DND-41 (cell line): ENCODE data around the gene MGAT4A.

Source experiments
- ATAC-seq: fragments of 200-7000 bp; cut with Tn5 transposase; 3 replicates; pipeline ENCODE4 v1.9.1; 2021; ENCODE audit warnings: low read depth; ENCODE audit not compliant: insufficient read depth
- DNase-seq: peaks from one replicate; pipeline ENCODE4 v3.0.0-alpha.2; 2020
- H2AFZ ChIP-seq: 2 replicates; pipeline ENCODE4 v1.6.0; 2012; ENCODE audit warnings: low read depth, low read length
- H3K27ac ChIP-seq: 2 replicates; pipeline ENCODE4 v1.5.1; 2012; ENCODE audit warnings: low read length, inconsistent platforms
- H3K27me3 ChIP-seq: fragments of 200-600 bp; sonication (generic); 2 replicates; pipeline ENCODE4 v1.6.0; 2012; ENCODE audit warnings: low read length, mild to moderate bottlenecking, inconsistent platforms; ENCODE audit not compliant: insufficient read depth, poor library complexity
- H3K36me3 ChIP-seq: 2 replicates; pipeline ENCODE4 v1.5.1; 2012; ENCODE audit warnings: low read length, inconsistent platforms; ENCODE audit not compliant: insufficient read depth
- H3K4me1 ChIP-seq: 2 replicates; pipeline ENCODE4 v1.5.1; 2012; ENCODE audit warnings: mild to moderate bottlenecking, low read length; ENCODE audit not compliant: insufficient read depth
- H3K4me2 ChIP-seq: 2 replicates; pipeline ENCODE4 v1.6.0; 2012; ENCODE audit warnings: mild to moderate bottlenecking, moderate library complexity, low read length, inconsistent platforms; ENCODE audit not compliant: insufficient read depth
- H3K4me3 ChIP-seq, 2 experiments: fragments of 200-600 bp in 1 of 2; shearing (Covaris generic) in 1 of 2; 2 replicates each; pipeline ENCODE4 v1.5.1; 2012 to 2016; ENCODE audit warnings: inconsistent platforms in 2 of 2, low read length in 2 of 2, mild to moderate bottlenecking in 2 of 2, low read depth in 1 of 2, moderate library complexity in 1 of 2
- H3K79me2 ChIP-seq: 2 replicates; pipeline ENCODE4 v1.6.0; 2012; ENCODE audit warnings: low read length, inconsistent platforms; ENCODE audit not compliant: insufficient read depth
- H3K9ac ChIP-seq: 2 replicates; pipeline ENCODE4 v1.6.0; 2012; ENCODE audit warnings: low read depth, mild to moderate bottlenecking, inconsistent platforms, low read length, moderate library complexity
- H3K9me3 ChIP-seq: 2 replicates; pipeline ENCODE4 v1.5.1; 2012; ENCODE audit warnings: low read length, moderate library complexity, mild to moderate bottlenecking, inconsistent platforms; ENCODE audit not compliant: insufficient read depth, severe bottlenecking
- H4K20me1 ChIP-seq: 2 replicates; pipeline ENCODE4 v1.6.0; 2012; ENCODE audit warnings: low read length; ENCODE audit not compliant: insufficient read depth
- CTCF ChIP-seq: IDR thresholded peaks from 2 replicates; pipeline ENCODE4 v1.5.1; 2012; ENCODE audit warnings: borderline replicate concordance, low read length, moderate library complexity, mild to moderate bottlenecking; ENCODE audit not compliant: poor library complexity, severe bottlenecking; ENCODE audit errors: extremely low read depth
- EZH2 ChIP-seq: IDR thresholded peaks from 3 replicates; pipeline ENCODE4 v1.6.1; 2012; ENCODE audit warnings: borderline replicate concordance, low read depth, mild to moderate bottlenecking, moderate library complexity, low read length, inconsistent platforms; ENCODE audit not compliant: severe bottlenecking

Gene MGAT4A

DNA sequence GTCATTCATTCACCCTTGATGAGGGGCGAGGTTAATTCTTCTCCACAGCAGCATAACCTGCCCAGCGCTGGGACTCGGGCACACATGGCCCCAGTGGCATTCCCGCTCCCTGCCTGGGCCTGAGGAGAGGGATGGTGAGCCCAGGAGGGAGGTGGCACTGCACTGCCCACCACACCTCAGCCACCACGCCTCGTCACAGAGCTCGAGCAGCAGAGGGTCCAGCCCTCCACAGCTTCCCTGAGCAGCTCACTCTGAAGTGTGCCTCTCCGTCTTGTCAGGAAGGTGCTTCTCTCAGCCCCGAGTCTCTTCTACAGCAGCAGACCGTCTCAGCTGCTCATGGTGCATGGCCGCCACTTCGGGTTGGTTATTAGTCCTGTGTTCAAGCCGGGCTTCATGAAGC is 157.5 kb downstream of the MGAT4A start:
- ATAC-seq (no peak), DNase-seq (no peak)
- no peak overlapping the region; the same call in 1 of the 2 replicates for H3K27ac ChIP-seq
- no peaks in the 10 kb centered on the region for H4K20me1 ChIP-seq
- no peaks in the 10 kb centered on the region for H3K4me1 ChIP-seq
- no peaks in the 10 kb centered on the region for H3K9me3 ChIP-seq
- H3K27me3 ChIP-seq = no peaks in the 10 kb centered on the region
- no peaks in the 10 kb centered on the region for H3K79me2 ChIP-seq
- TF ChIP-seq CTCF (no peak), EZH2 (no peak)
- H3K4me2 ChIP-seq = no peak overlapping the region
- peaks cover 77% of the 10 kb centered on the region for H3K36me3 ChIP-seq
- H3K4me3 ChIP-seq = no peak overlapping the region
- no peak overlapping the region for H2AFZ ChIP-seq
- no peak overlapping the region for H3K9ac ChIP-seq

GRCh38 chr2:98572676-98573075 is 158.3 kb downstream of the MGAT4A start:
- no peak overlapping the region for H3K9ac ChIP-seq
- no peak overlapping the region for H3K4me2 ChIP-seq
- no peak overlapping the region for H3K27ac ChIP-seq
- peaks cover 77% of the 10 kb centered on the region for H3K36me3 ChIP-seq
- no peaks in the 10 kb centered on the region for H4K20me1 ChIP-seq
- H3K9me3 ChIP-seq = no peaks in the 10 kb centered on the region
- no peak overlapping the region for H3K4me3 ChIP-seq
- H2AFZ ChIP-seq = no peak overlapping the region
- H3K4me1 ChIP-seq = no peaks in the 10 kb centered on the region
- H3K27me3 ChIP-seq = no peaks in the 10 kb centered on the region
- no peaks in the 10 kb centered on the region for H3K79me2 ChIP-seq
- DNase-seq = no peak
- ATAC-seq = no peak
- TF ChIP-seq EZH2 (no peak), CTCF (no peak)

- H2AFZ ChIP-seq = no peak overlapping the region
- no peak for TF ChIP-seq EZH2
- no peak for TF ChIP-seq CTCF
- H3K4me2 ChIP-seq = no peak overlapping the region
- H4K20me1 ChIP-seq = no peaks in the 10 kb centered on the region
- no peak overlapping the region for H3K4me3 ChIP-seq
- H3K4me1 ChIP-seq = no peaks in the 10 kb centered on the region
- DNase-seq (no peak), ATAC-seq (no peak)
- no peak overlapping the region for H3K27ac ChIP-seq
- H3K9ac ChIP-seq = no peak overlapping the region
- H3K9me3 ChIP-seq = no peaks in the 10 kb centered on the region
- no peaks in the 10 kb centered on the region for H3K27me3 ChIP-seq
- no peaks in the 10 kb centered on the region for H3K79me2 ChIP-seq
- H3K36me3 ChIP-seq = peaks cover 77% of the 10 kb centered on the region
These were observed 158.7 kb downstream of the MGAT4A start for GRCh38 chr2:98572211-98572610.

- no peak for ATAC-seq
These were observed 159.1 kb downstream of the MGAT4A start for GRCh38 chr2:98571796-98572195.

More at GRCh38 chr2:98571796-98572195, 159.1 kb downstream of the MGAT4A start:
- Histone ChIP-seq H3K9me3 (no peaks in the 10 kb centered on the region), H3K9ac (no peak overlapping the region), H3K27me3 (no peaks in the 10 kb centered on the region), H3K4me2 (no peak overlapping the region), H2AFZ (no peak overlapping the region), H4K20me1 (no peaks in the 10 kb centered on the region), H3K36me3 (peaks cover 77% of the 10 kb centered on the region), H3K27ac (no peak overlapping the region), H3K79me2 (no peaks in the 10 kb centered on the region), H3K4me3 (no peak overlapping the region), H3K4me1 (no peaks in the 10 kb centered on the region)
- TF ChIP-seq EZH2 (no peak), CTCF (no peak)
- no peak for DNase-seq
